GM12872 (cell line): ENCODE measurements around the gene SSBP3.
A peak's percentile ranks its signal among the peaks of the same experiment; 100 is the strongest.

ENCODE experiments used
- TF ChIP-seq, protein P1 (sequence below): IDR thresholded peaks from 3 replicates; pipeline ENCODE4 v1.5.1; 2011; ENCODE audit warnings: low read depth, mild to moderate bottlenecking, low read length, moderate library complexity; ENCODE audit not compliant: insufficient read depth

The SSBP3 gene

DNA sequence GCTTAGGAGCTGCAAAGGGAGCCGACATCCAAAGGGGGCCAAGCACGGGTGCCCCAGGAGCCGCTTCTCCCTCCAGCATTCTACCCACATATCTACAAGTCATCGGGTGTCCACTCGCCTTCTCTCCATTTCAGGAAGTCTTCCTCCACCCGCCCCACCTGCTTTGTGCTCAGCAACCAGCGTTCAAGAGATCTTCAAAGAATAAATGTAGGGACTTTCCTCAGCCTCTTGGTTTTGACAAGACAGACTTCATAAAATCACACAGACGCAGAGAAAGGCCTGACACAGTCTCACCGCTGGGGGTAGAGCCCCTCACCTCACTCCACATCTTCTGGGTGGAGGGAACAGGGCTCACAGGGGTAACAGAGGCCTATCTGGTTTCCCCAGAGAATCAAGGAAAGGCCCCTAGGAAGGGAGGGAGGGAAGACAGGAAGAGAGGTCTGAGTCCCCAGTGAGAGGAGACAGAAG lies 49.5 kb downstream of the SSBP3 start:
- TF ChIP-seq, protein P1, sequence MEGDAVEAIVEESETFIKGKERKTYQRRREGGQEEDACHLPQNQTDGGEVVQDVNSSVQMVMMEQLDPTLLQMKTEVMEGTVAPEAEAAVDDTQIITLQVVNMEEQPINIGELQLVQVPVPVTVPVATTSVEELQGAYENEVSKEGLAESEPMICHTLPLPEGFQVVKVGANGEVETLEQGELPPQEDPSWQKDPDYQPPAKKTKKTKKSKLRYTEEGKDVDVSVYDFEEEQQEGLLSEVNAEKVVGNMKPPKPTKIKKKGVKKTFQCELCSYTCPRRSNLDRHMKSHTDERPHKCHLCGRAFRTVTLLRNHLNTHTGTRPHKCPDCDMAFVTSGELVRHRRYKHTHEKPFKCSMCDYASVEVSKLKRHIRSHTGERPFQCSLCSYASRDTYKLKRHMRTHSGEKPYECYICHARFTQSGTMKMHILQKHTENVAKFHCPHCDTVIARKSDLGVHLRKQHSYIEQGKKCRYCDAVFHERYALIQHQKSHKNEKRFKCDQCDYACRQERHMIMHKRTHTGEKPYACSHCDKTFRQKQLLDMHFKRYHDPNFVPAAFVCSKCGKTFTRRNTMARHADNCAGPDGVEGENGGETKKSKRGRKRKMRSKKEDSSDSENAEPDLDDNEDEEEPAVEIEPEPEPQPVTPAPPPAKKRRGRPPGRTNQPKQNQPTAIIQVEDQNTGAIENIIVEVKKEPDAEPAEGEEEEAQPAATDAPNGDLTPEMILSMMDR, result peak; percentile 54; the same call in 2 of the 3 replicates

DNA sequence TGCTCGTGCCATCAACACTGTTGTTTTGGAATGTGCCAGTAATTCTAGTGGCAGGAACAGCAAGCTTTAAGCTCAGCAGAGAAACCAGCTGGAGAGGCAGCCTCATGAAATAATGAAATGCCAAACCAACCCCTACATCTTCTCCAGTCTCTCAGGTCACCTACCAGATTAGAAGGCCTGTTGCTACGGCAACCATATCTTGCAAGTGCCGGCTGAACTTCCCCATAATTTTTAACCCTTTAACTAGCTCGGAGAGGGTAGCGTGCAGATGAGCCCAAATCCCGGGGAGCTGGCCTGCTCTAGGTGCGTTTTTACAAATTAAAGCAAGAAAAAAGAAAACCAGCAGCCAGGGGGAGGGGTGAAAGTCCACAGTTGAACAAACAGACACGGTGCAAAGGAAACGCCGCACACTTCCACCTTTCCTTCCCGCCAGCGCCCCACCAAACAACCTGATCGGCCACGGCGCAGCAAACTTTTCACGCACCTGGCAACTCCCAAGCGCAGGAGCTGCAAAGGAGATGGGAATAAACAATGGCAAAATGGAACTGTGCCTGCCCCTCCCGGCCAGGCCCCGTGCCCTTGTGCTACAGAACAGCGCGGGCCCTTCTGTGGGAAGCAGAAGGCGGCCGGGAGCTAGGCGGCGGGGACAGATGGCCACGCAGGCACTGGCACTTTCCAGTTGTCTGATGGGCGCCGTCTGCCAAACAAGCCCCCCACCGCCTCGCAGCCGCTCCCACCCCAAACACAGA lies 50.1 kb downstream of the SSBP3 start:
- TF ChIP-seq, protein P1, result no peak

DNA sequence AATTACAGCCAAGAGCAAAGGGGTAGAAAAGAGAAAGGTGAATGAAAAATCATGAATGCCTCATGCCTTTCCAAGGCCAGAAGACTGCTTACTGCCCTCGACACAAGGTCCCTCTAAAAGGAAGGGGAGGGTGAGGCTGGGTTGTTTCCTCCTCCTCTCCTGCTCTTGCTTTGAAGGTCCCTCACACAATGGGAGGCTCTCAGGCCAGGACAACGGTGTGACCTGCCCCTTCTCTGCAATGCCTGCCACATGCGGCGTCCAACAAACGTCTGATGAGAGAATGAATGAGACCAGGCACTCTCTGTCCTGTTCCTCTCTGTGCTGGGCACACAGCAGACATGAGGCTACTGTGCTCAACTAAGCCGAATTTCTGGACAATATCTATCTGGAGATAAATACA lies 51.3 kb downstream of the SSBP3 start:
- TF ChIP-seq, protein P1, result no peak

DNA sequence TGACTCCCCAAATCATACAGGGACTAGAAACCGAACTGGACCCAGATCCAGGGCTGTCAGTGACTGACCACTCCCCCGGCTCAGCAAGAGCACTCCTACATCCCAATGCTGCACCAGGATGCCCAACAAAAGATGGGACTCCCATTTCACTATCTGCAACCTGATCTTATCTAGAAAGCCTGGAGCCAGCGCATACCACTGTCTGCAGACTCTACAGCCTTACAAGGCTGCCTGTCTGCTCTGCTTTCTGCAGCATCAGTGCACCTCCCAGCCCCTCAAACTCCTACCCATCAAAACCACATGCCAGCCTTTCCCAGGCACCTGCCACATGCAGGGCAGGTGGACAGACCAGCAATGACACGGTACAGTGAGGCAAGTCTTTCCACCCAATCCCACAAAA lies 52.2 kb downstream of the SSBP3 start:
- TF ChIP-seq, protein P1, result no peak

DNA sequence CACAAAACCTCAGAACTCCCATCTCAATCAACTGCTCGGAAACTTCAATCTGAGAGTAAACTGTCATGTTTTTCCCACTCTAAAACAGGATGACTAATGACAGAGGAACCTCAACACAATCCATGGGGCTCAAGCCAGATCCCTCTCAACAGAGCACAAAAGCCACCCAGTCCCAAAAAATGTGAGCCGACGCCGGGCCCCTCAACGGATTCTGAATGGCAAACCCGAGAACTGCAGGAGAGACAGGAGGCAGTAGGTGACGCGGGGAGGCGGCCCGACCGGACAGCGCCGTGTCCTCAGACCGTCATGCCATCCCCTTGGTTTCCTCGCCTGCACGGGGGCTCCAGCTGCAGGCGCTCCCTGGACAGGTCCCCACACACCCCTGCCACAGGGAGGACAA lies 53.4 kb downstream of the SSBP3 start:
- TF ChIP-seq, protein P1, result no peak

DNA sequence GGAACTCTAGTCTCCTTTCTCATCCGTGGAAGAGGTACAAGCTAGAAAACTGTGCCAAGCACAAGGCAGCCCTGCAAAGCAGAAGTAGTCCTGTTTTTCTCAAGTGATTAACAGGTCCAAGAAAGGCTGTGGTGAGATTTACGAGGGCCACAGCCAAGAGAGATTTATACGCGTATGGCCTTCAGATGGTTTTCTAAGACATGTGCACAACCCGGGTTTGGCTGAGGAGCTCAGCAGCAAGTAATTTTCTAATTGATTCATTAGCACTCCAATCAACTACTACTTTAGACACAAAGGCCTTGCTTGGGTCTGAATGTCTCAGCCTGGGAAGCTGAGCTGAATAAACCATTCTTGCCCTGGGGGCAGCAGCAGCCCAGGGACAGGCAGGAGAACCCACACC lies 55.8 kb downstream of the SSBP3 start:
- TF ChIP-seq, protein P1, result no peak

DNA sequence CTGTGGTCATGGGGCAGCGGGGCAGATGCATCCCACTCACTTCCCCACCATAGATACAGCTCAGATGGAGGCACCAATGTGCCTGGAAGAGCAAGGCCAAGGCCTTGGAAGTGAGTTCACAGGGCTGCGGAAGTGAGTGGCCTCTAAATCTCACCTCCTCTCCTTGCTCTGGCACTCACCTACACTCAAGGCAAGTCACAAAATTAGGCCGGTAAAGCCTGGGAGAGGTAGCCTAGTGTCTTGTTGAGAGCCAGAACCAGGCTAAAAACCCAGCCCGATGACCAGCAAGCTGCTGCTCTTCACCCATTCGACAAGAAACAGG lies 57.5 kb downstream of the SSBP3 start:
- TF ChIP-seq, protein P1, result no peak
